SK-N-SH treated with all-trans-retinoic acid at 6 μM for 48 hours (cell line): ENCODE data around the gene SOWAHA.

Experiments used
- ATAC-seq: fragments of 200-7000 bp; cut with Tn5 transposase; 3 replicates; pipeline ENCODE4 v1.9.1; 2020; ENCODE audit warnings: mild to moderate bottlenecking, moderate library complexity
- ARNTL ChIP-seq: fragments of 450-650 bp; formaldehyde crosslinking; IDR thresholded peaks from 2 replicates; pipeline ENCODE4 v1.5.0; 2020; ENCODE audit warnings: low read depth, mild to moderate bottlenecking, moderate library complexity, borderline replicate concordance
- BACH2 ChIP-seq: fragments of 250-450 bp; sonication (Bioruptor Pico); IDR thresholded peaks from 2 replicates; pipeline ENCODE4 v1.9.0; 2021; ENCODE audit warnings: mild to moderate bottlenecking, borderline replicate concordance
- CSDC2 ChIP-seq: fragments of 250-450 bp; sonication (Bioruptor Pico); IDR thresholded peaks from 2 replicates; pipeline ENCODE4 v1.5.0; 2020; ENCODE audit warnings: mild to moderate bottlenecking, moderate library complexity
- CSRNP3 ChIP-seq: fragments of 250-450 bp; sonication (Bioruptor Pico); IDR thresholded peaks from 2 replicates; pipeline ENCODE4 v1.5.1; 2021; ENCODE audit warnings: mild to moderate bottlenecking, moderate library complexity
- ESRRG ChIP-seq: fragments of 250-450 bp; sonication (Bioruptor Pico); IDR thresholded peaks from 2 replicates; pipeline ENCODE4 v1.6.1; 2021; ENCODE audit warnings: mild to moderate bottlenecking
- GLIS3 ChIP-seq: fragments of 250-450 bp; sonication (Bioruptor Pico); IDR thresholded peaks from 2 replicates; pipeline ENCODE4 v1.5.0; 2020; ENCODE audit warnings: mild to moderate bottlenecking, moderate library complexity
- ISL1 ChIP-seq: fragments of 250-450 bp; sonication (Bioruptor Pico); IDR thresholded peaks from 2 replicates; pipeline ENCODE4 v2.1.2; 2022; ENCODE audit warnings: mild to moderate bottlenecking, moderate library complexity
- OSR1 ChIP-seq: fragments of 250-450 bp; sonication (Bioruptor Pico); IDR thresholded peaks from 2 replicates; pipeline ENCODE4 v1.8.0; 2022; ENCODE audit warnings: moderate library complexity, mild to moderate bottlenecking, inconsistent platforms
- POU6F1 ChIP-seq: fragments of 250-450 bp; sonication (Bioruptor Pico); IDR thresholded peaks from 2 replicates; pipeline ENCODE4 v1.8.0; 2021; ENCODE audit warnings: low read depth, mild to moderate bottlenecking, moderate library complexity, borderline replicate concordance
- SNAI2 ChIP-seq: fragments of 250-450 bp; sonication (Bioruptor Pico); IDR thresholded peaks from 2 replicates; pipeline ENCODE4 v1.5.0; 2020; ENCODE audit warnings: mild to moderate bottlenecking, moderate library complexity
- TCF4 ChIP-seq: fragments of 250-450 bp; sonication (Bioruptor Pico); IDR thresholded peaks from 2 replicates; pipeline ENCODE4 v1.8.0; 2021; ENCODE audit warnings: mild to moderate bottlenecking, moderate library complexity, borderline replicate concordance
- TOX ChIP-seq: fragments of 250-450 bp; sonication (Bioruptor Pico); IDR thresholded peaks from 2 replicates; pipeline ENCODE4 v1.8.0; 2021; ENCODE audit warnings: mild to moderate bottlenecking, moderate library complexity, borderline replicate concordance
- TSHZ2 ChIP-seq: fragments of 250-450 bp; sonication (Bioruptor Pico); IDR thresholded peaks from 2 replicates; pipeline ENCODE4 v1.5.0; 2020; ENCODE audit warnings: mild to moderate bottlenecking, moderate library complexity
- ZC3H10 ChIP-seq: fragments of 250-450 bp; sonication (Bioruptor Pico); IDR thresholded peaks from 2 replicates; pipeline ENCODE4 v1.5.1; 2021; ENCODE audit warnings: mild to moderate bottlenecking, moderate library complexity
- ZFP3 ChIP-seq: fragments of 250-450 bp; sonication (Bioruptor Pico); IDR thresholded peaks from 2 replicates; pipeline ENCODE4 v1.5.0; 2020; ENCODE audit warnings: mild to moderate bottlenecking, moderate library complexity
- ZFP30 ChIP-seq: fragments of 450-650 bp; formaldehyde crosslinking; IDR thresholded peaks from 2 replicates; pipeline ENCODE4 v1.5.0; 2022; ENCODE audit warnings: mild to moderate bottlenecking, moderate library complexity
- ZNF565 ChIP-seq: fragments of 450-650 bp; formaldehyde crosslinking; conservative IDR thresholded peaks from 2 replicates; pipeline ENCODE4 v1.5.0; 2020; ENCODE audit warnings: low read depth, mild to moderate bottlenecking, moderate library complexity
- ZNF70 ChIP-seq: fragments of 450-650 bp; formaldehyde crosslinking; IDR thresholded peaks from 2 replicates; pipeline ENCODE4 v1.5.0; 2020; ENCODE audit warnings: mild to moderate bottlenecking, moderate library complexity
- ZNF8 ChIP-seq: fragments of 450-650 bp; formaldehyde crosslinking; IDR thresholded peaks from 2 replicates; pipeline ENCODE4 v1.5.0; 2020; ENCODE audit warnings: mild to moderate bottlenecking, moderate library complexity
- TF ChIP-seq, protein P1 (sequence below): fragments of 250-450 bp; sonication (Bioruptor Pico); IDR thresholded peaks from 2 replicates; pipeline ENCODE4 v1.5.1; 2020; ENCODE audit warnings: low read depth, mild to moderate bottlenecking, moderate library complexity
- TF ChIP-seq, protein P2 (sequence below): fragments of 250-450 bp; sonication (Bioruptor Pico); IDR thresholded peaks from 2 replicates; pipeline ENCODE4 v1.8.0; 2020; ENCODE audit warnings: mild to moderate bottlenecking, moderate library complexity, borderline replicate concordance

The SOWAHA gene

GRCh38 chr5:132773601-132774355 is 39.3 kb upstream of the SOWAHA start:
- no peak for TF ChIP-seq ZNF70 (CRISPR knock-in tag)
- TF ChIP-seq ARNTL (CRISPR knock-in tag), result no peak
- TF ChIP-seq, protein P1, sequence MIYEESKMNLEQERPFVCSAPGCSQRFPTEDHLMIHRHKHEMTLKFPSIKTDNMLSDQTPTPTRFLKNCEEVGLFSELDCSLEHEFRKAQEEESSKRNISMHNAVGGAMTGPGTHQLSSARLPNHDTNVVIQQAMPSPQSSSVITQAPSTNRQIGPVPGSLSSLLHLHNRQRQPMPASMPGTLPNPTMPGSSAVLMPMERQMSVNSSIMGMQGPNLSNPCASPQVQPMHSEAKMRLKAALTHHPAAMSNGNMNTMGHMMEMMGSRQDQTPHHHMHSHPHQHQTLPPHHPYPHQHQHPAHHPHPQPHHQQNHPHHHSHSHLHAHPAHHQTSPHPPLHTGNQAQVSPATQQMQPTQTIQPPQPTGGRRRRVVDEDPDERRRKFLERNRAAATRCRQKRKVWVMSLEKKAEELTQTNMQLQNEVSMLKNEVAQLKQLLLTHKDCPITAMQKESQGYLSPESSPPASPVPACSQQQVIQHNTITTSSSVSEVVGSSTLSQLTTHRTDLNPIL (CRISPR knock-in tag), result no peak
- no peak for TF ChIP-seq ZNF8 (CRISPR knock-in tag)
- TF ChIP-seq CSRNP3 (CRISPR knock-in tag), result no peak
- no peak for TF ChIP-seq CSDC2 (CRISPR knock-in tag)
- TF ChIP-seq ISL1 (CRISPR knock-in tag), result no peak
- TF ChIP-seq, protein P2, sequence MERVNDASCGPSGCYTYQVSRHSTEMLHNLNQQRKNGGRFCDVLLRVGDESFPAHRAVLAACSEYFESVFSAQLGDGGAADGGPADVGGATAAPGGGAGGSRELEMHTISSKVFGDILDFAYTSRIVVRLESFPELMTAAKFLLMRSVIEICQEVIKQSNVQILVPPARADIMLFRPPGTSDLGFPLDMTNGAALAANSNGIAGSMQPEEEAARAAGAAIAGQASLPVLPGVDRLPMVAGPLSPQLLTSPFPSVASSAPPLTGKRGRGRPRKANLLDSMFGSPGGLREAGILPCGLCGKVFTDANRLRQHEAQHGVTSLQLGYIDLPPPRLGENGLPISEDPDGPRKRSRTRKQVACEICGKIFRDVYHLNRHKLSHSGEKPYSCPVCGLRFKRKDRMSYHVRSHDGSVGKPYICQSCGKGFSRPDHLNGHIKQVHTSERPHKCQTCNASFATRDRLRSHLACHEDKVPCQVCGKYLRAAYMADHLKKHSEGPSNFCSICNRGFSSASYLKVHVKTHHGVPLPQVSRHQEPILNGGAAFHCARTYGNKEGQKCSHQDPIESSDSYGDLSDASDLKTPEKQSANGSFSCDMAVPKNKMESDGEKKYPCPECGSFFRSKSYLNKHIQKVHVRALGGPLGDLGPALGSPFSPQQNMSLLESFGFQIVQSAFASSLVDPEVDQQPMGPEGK (CRISPR knock-in tag), result no peak
- TF ChIP-seq ZFP3 (CRISPR knock-in tag), result no peak
- TF ChIP-seq TOX (CRISPR knock-in tag), result no peak
- no peak for TF ChIP-seq POU6F1
- no peak for TF ChIP-seq ZFP30
- TF ChIP-seq TSHZ2 (CRISPR knock-in tag), result no peak
- no peak for TF ChIP-seq ESRRG
- TF ChIP-seq SNAI2 (CRISPR knock-in tag), result no peak
- no peak for TF ChIP-seq GLIS3 (CRISPR knock-in tag)
- TF ChIP-seq BACH2 (CRISPR knock-in tag), result no peak
- TF ChIP-seq ZC3H10, result no peak
- TF ChIP-seq ZNF565, result no peak
- TF ChIP-seq, all 23 proteins: peak for 0
- ATAC-seq, result no peak

- ATAC-seq, result no peak
- TF ChIP-seq OSR1 (CRISPR knock-in tag), result no peak
- no peak for TF ChIP-seq ZFP30
- no peak for TF ChIP-seq GLIS3 (CRISPR knock-in tag)
- TF ChIP-seq TOX (CRISPR knock-in tag), result no peak
- no peak for TF ChIP-seq TCF4
- no peak for TF ChIP-seq SNAI2 (CRISPR knock-in tag)
- TF ChIP-seq, protein P1 (CRISPR knock-in tag), result no peak
- no peak for TF ChIP-seq ZC3H10
- no peak for TF ChIP-seq POU6F1
- no peak for TF ChIP-seq ESRRG
- TF ChIP-seq, protein P2 (CRISPR knock-in tag), result no peak
- no peak for TF ChIP-seq TSHZ2 (CRISPR knock-in tag)
These were observed 38.7 kb upstream of the SOWAHA start for GRCh38 chr5:132774406-132774805.
